Measurements from ENCODE around the gene GRK7. TPM values are rescaled to one million over a fixed set of nuclear protein-coding genes. Genes with fewer than 3 reads are reported as not detected.

The GRK7 gene
- total and polyA plus RNA-seq, 2 of the 13 experiments (the other 11 are each of a cell fraction or from before 2014, with no cell fraction given): not detected

GRCh38 chr3:141738891-141739363, 24.3 kb upstream of the GRK7 start:
- H3K79me2 ChIP-seq (ENCODE audit: insufficient read depth, low read length): peaks cover 54% of the 10 kb centered on the region
- TF ChIP-seq ELF1 (CRISPR knock-in tag; IDR thresholded peaks at IDR 0.05) (peak; percentile 37; the same call in 1 of the 2 replicates), TEAD3 (CRISPR knock-in tag; optimal IDR thresholded peaks at IDR 0.05; ENCODE audit: borderline replicate concordance) (no peak), YY1 (IDR thresholded peaks at IDR 0.05; ENCODE audit: insufficient read depth, insufficient replicate concordance, low read depth, low read length) (peak; percentile 28), IKZF4 (CRISPR knock-in tag; IDR thresholded peaks at IDR 0.05; ENCODE audit: borderline replicate concordance, low read depth, not compliant biosample characterization) (no peak), ZNF124 (CRISPR knock-in tag; IDR thresholded peaks at IDR 0.05) (no peak), ZC3H4 (CRISPR knock-in tag; IDR thresholded peaks at IDR 0.05; ENCODE audit: borderline replicate concordance) (no peak), PATZ1 (CRISPR knock-in tag; IDR thresholded peaks at IDR 0.05) (no peak), ATF5 (CRISPR knock-in tag; IDR thresholded peaks at IDR 0.05; ENCODE audit: low read depth) (no peak), JARID2 (CRISPR knock-in tag; IDR thresholded peaks at IDR 0.05; ENCODE audit: insufficient replicate concordance) (no peak), KDM6A (CRISPR knock-in tag; IDR thresholded peaks at IDR 0.05; ENCODE audit: low read depth) (no peak), DNMT3B (CRISPR knock-in tag; conservative IDR thresholded peaks at IDR 0.05) (0 out of 2 replicates have a peak, but pooled peaks have one; percentile 36), ARID2 (CRISPR knock-in tag; IDR thresholded peaks at IDR 0.05; ENCODE audit: borderline replicate concordance) (peak; percentile 80; the same call in 1 of the 2 replicates), ZNF740 (CRISPR knock-in tag; IDR thresholded peaks at IDR 0.05) (0 out of 2 replicates have a peak, but pooled peaks have one; percentile 15), AGO2 (optimal IDR thresholded peaks at IDR 0.05; ENCODE audit: low read depth, low read length) (no peak), ATAD3A (CRISPR knock-in tag; IDR thresholded peaks at IDR 0.05) (no peak), PBX3 (CRISPR knock-in tag; IDR thresholded peaks at IDR 0.05; ENCODE audit: borderline replicate concordance) (no peak), FOSL1 (CRISPR knock-in tag; IDR thresholded peaks at IDR 0.05; ENCODE audit: borderline replicate concordance) (no peak), REL (CRISPR knock-in tag; conservative IDR thresholded peaks at IDR 0.05) (no peak), GZF1 (CRISPR knock-in tag; IDR thresholded peaks at IDR 0.05) (no peak), SCMH1 (CRISPR knock-in tag; IDR thresholded peaks at IDR 0.05; ENCODE audit: borderline replicate concordance) (no peak)

More at GRCh38 chr3:141738891-141739363, 24.3 kb upstream of the GRK7 start:
- ChIA-PET CTCF (ENCODE audit: low intra/inter-chr PET ratio, low total read pairs) (interaction anchor here (2.2 kb wide), 1 partner anchor 136 kb away, joined by 19 read pairs; no protein-coding TSS in a partner anchor), POLR2A (interaction anchor here (1.3 to 4.0 kb wide), 3 partner anchors 10 to 138 kb away, joined by 4 to 29 read pairs (median 8); no protein-coding TSS in a partner anchor)
- H3K9ac ChIP-seq (ENCODE audit: insufficient read depth, low read depth, low read length): peak overlapping the region; percentile 93
- peaks cover 75% of the 10 kb centered on the region for H3K4me1 ChIP-seq (ENCODE audit: insufficient read depth, low read length)
- ATAC-seq (0 out of 3 replicates have a peak, but pooled peaks have one; percentile 11), DNase-seq (ENCODE audit: low spot score) (no peak), FAIRE-seq (peak; percentile 8)
- 3% methylated on average over 11 of the region's 11 CpGs for WGBS (ENCODE audit: low lambda C conversion rate)
- H3K4me2 ChIP-seq (ENCODE audit: low read depth, low read length): peak overlapping the region; percentile 69
- H2AFZ ChIP-seq (ENCODE audit: low read length): no peak overlapping the region
- H3K27ac ChIP-seq (ENCODE audit: extremely low read length, insufficient read depth, low read length): peak overlapping the region; percentile 81
- peaks cover 0 to 5% of the 10 kb centered on the region in 2 experiments; a peak in 4 of 5 replicates for H3K36me3 ChIP-seq (replicated peaks in 1 of 2; ENCODE audit: control insufficient read depth in 1 of 2, insufficient read depth in 2 of 2, low read length in 2 of 2)
- TSS peak; percentile 62 for BruUV-seq (replicated peaks)
- in situ Hi-C loops (cut with HindIII; ENCODE audit: extremely low pct_ligation_motif_present, low pct_unique_long_range_greater_than_20kb) (loop anchor here (10.0 kb wide), 1 partner anchor 136 kb away; the partner anchor contains the start of gene ATP1B3), intact Hi-C loops (cut with micrococcal nuclease; ENCODE audit: unreplicated experiment) (loop anchor here (1.0 to 5.0 kb wide), 2 partner anchors 92 to 136 kb away; no protein-coding TSS in a partner anchor)
- H4K20me1 ChIP-seq (ENCODE audit: insufficient read depth, low read length): peaks cover 10% of the 10 kb centered on the region
- no peaks in the 10 kb centered on the region for H3K9me3 ChIP-seq (ENCODE audit: low read length)
- H3K27me3 ChIP-seq (ENCODE audit: control insufficient read depth in 1 of 2, insufficient read depth in 2 of 2, low read length in 2 of 2): no peaks in the 10 kb centered on the region; a peak in 1 of 5 replicates
- H3K4me3 ChIP-seq (replicated peaks in 1 of 3; ENCODE audit: insufficient read depth in 1 of 3, low read depth in 2 of 3, low read length in 3 of 3): peak overlapping the region; percentile 90 to 99 (median 99)
